A673 (cell line): Measurements from ENCODE around the gene UNK. TPM values are rescaled to one million over a fixed set of nuclear protein-coding genes. Genes with fewer than 3 reads are reported as not detected.

Experiments
- BruUV-seq: library from RNA; stranded (reverse); fragments of 400-500 nt; replicated peaks from 2 replicates; lab custom pipeline; 2021; lab: Mats Ljungman, UMichigan
- CTCF ChIA-PET: fragments of 300-600 bp; sonication (Branson Sonifier 250); formaldehyde crosslinking; loops from one replicate; lab custom pipeline; 2022; ENCODE audit warnings: antibody characterized with exemption; lab: Charles Lee
- POLR2A ChIA-PET: fragments of 300-600 bp; sonication (Branson Sonifier 250); formaldehyde crosslinking; loops from one replicate; lab custom pipeline; 2022; ENCODE audit warnings: antibody characterized with exemption; ENCODE audit not compliant: low non-redundant PET; lab: Charles Lee
- DNase-seq: peaks from one replicate; pipeline ENCODE4 v3.0.0-alpha.2; 2015; ENCODE audit warnings: low spot score
- H3K27ac ChIP-seq: fragments of 200-600 bp; sonication (generic); 2 replicates; pipeline ENCODE4 v1.5.1; 2016; ENCODE audit warnings: mixed run types, low read depth, mild to moderate bottlenecking, mixed read lengths, antibody characterized with exemption, low read length; ENCODE audit not compliant: poor library complexity, severe bottlenecking
- H3K27me3 ChIP-seq: fragments of 200-600 bp; sonication (generic); replicated peaks from 2 replicates; pipeline ENCODE4 v1.6.1; 2017; ENCODE audit warnings: mixed run types, low read depth, mild to moderate bottlenecking, mixed read lengths, antibody characterized with exemption, low read length; ENCODE audit not compliant: insufficient read depth, poor library complexity
- H3K36me3 ChIP-seq: fragments of 200-600 bp; sonication (generic); 2 replicates; pipeline ENCODE4 v1.6.1; 2016; ENCODE audit warnings: mixed run types, mild to moderate bottlenecking, mixed read lengths, antibody characterized with exemption, low read length; ENCODE audit not compliant: insufficient read depth, poor library complexity, severe bottlenecking
- H3K4me1 ChIP-seq: fragments of 200-600 bp; sonication (generic); 2 replicates; pipeline ENCODE4 v1.6.1; 2017; ENCODE audit warnings: mixed run types, mild to moderate bottlenecking, mixed read lengths, antibody characterized with exemption, low read length; ENCODE audit not compliant: insufficient read depth, poor library complexity, severe bottlenecking
- H3K4me3 ChIP-seq: fragments of 200-600 bp; sonication (generic); 2 replicates; pipeline ENCODE4 v1.5.1; 2016; ENCODE audit warnings: low read depth, mixed run types, mild to moderate bottlenecking, mixed read lengths, low read length; ENCODE audit not compliant: poor library complexity, severe bottlenecking
- H3K9me3 ChIP-seq: fragments of 200-600 bp; sonication (generic); 2 replicates; pipeline ENCODE4 v1.6.1; 2016; ENCODE audit warnings: mixed run types, low read depth, mild to moderate bottlenecking, mixed read lengths, antibody characterized with exemption, low read length; ENCODE audit not compliant: poor library complexity, severe bottlenecking
- CTCF ChIP-seq: fragments of 300-800, 200-600 bp; sonication (generic); conservative IDR thresholded peaks from 2 replicates; pipeline ENCODE4 v1.5.1; 2017; ENCODE audit warnings: low read depth, mild to moderate bottlenecking, antibody characterized with exemption, low read length, moderate library complexity, mixed read lengths
- EZH2 ChIP-seq: fragments of 200-600 bp; sonication (generic); IDR thresholded peaks from 2 replicates; pipeline ENCODE4 v1.6.1; 2017; ENCODE audit warnings: borderline replicate concordance, low read depth, mild to moderate bottlenecking, mixed read lengths, antibody characterized with exemption, low read length; ENCODE audit not compliant: poor library complexity, severe bottlenecking
- intact Hi-C: fragments of 100-400 bp; cut with micrococcal nuclease; formaldehyde crosslinking; loops from one replicate; pipeline ENCODE4 v1.10.0; 2022; ENCODE audit not compliant: unreplicated experiment
- total RNA-seq: library from RNA; stranded (reverse); gene quantifications from 2 replicates; pipeline ENCODE4 v1.2.3, GENCODE V29; 2021

The UNK gene
- total RNA-seq, 1 experiment from 2014 or later: 53.2 TPM

GRCh38 chr17:75842411-75842810, 57.8 kb downstream of the UNK start:
- H3K4me3 ChIP-seq: no peak overlapping the region
- peaks cover 8% of the 10 kb centered on the region for H3K36me3 ChIP-seq
- ChIA-PET CTCF (no interaction called here), POLR2A (no interaction called here)
- no peaks in the 10 kb centered on the region for H3K9me3 ChIP-seq
- H3K4me1 ChIP-seq: no peaks in the 10 kb centered on the region
- TF ChIP-seq EZH2 (no peak), CTCF (no peak)
- no peaks in the 10 kb centered on the region for H3K27me3 ChIP-seq
- H3K27ac ChIP-seq: no peak overlapping the region
- no TSS peak for BruUV-seq
- intact Hi-C loops: no loop called here
- no peak for DNase-seq

- no peaks in the 10 kb centered on the region for H3K4me1 ChIP-seq
- BruUV-seq: no TSS peak
- peaks cover 14% of the 10 kb centered on the region for H3K36me3 ChIP-seq
- no peak for TF ChIP-seq CTCF
- TF ChIP-seq EZH2: no peak
- no peak overlapping the region for H3K4me3 ChIP-seq
- H3K27ac ChIP-seq: no peak overlapping the region
- DNase-seq: no peak
- no peaks in the 10 kb centered on the region for H3K27me3 ChIP-seq
- intact Hi-C loops: no loop called here
- H3K9me3 ChIP-seq: no peaks in the 10 kb centered on the region
- POLR2A ChIA-PET: no interaction called here
- CTCF ChIA-PET: interaction anchor here (0.6 kb wide), 1 partner anchor 98 kb away, joined by 3 read pairs; no protein-coding TSS in a partner anchor
Observed at GRCh38 chr17:75842963-75843576, 58.5 kb downstream of the UNK start.

GRCh38 chr17:75843577-75844529, 59.2 kb downstream of the UNK start, which contains the start of gene UNC13D:
UNC13D (minus strand) TSS chr17:75844404; CDS start chr17:75844337, 67 bp downstream.
- no TSS peak for BruUV-seq
- intact Hi-C loops: no loop called here
- DNase-seq: no peak

More at GRCh38 chr17:75843577-75844529, 59.2 kb downstream of the UNK start, which contains the start of gene UNC13D:
- ChIA-PET POLR2A (no interaction called here), CTCF (interaction anchor here (0.6 kb wide), 1 partner anchor 97 kb away, joined by 3 read pairs; no protein-coding TSS in a partner anchor)
- Histone ChIP-seq H3K36me3 (peaks cover 21% of the 10 kb centered on the region), H3K4me1 (no peaks in the 10 kb centered on the region), H3K27ac (no peak within 1 kb of the TSS), H3K27me3 (no peaks in the 10 kb centered on the region), H3K9me3 (no peaks in the 10 kb centered on the region), H3K4me3 (no peak within 1 kb of the TSS)
- no peak for TF ChIP-seq EZH2
- no peak for TF ChIP-seq CTCF
